Measurements from ENCODE around the gene CPVL.

DNA sequence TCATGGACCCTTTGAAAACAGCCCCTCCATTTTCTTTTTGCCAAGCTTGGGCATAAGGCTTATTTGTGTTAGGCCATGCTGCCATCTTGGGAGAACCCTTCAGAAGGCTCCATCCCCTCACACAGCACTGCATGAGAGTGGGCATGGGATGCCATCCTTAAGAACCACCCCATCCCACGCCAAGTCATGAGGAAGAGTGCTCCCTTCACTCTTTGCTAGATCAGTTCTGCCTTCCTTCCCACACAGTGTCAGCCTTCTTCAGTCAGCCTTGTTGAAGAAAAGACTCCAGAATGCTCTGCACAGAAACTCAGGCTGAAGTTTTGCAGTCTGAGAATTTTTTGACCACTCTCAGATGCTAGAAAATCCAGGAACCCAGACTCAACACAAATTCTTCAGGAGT lies 32.8 kb upstream of the CPVL start:
- TF ChIP-seq, protein P1, sequence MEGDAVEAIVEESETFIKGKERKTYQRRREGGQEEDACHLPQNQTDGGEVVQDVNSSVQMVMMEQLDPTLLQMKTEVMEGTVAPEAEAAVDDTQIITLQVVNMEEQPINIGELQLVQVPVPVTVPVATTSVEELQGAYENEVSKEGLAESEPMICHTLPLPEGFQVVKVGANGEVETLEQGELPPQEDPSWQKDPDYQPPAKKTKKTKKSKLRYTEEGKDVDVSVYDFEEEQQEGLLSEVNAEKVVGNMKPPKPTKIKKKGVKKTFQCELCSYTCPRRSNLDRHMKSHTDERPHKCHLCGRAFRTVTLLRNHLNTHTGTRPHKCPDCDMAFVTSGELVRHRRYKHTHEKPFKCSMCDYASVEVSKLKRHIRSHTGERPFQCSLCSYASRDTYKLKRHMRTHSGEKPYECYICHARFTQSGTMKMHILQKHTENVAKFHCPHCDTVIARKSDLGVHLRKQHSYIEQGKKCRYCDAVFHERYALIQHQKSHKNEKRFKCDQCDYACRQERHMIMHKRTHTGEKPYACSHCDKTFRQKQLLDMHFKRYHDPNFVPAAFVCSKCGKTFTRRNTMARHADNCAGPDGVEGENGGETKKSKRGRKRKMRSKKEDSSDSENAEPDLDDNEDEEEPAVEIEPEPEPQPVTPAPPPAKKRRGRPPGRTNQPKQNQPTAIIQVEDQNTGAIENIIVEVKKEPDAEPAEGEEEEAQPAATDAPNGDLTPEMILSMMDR (IDR thresholded peaks at IDR 0.05): no peak
- no peak for TF ChIP-seq POLR2A (IDR thresholded peaks at IDR 0.05)

All from body of pancreas (tissue), 4 donors.